A549 treated with GW870086 at 1 μM for 4 hours (cell line): ENCODE data around the gene CACNA1B. TPM values are rescaled to one million over a fixed set of nuclear protein-coding genes. Genes with fewer than 3 reads are reported as not detected.

Experiments used
- total RNA-seq: library from RNA; stranded (reverse); fragments of 200-300 nt; extraction: Qiagen RNA extraction; gene quantifications from 5 replicates; pipeline ENCODE4 v1.2.3, GENCODE V29; 2022; ENCODE audit warnings: low read depth

CACNA1B gene
- total RNA-seq, result 0.01 to 0.12 TPM (median 0.05 TPM) in 5 replicates

DNA sequence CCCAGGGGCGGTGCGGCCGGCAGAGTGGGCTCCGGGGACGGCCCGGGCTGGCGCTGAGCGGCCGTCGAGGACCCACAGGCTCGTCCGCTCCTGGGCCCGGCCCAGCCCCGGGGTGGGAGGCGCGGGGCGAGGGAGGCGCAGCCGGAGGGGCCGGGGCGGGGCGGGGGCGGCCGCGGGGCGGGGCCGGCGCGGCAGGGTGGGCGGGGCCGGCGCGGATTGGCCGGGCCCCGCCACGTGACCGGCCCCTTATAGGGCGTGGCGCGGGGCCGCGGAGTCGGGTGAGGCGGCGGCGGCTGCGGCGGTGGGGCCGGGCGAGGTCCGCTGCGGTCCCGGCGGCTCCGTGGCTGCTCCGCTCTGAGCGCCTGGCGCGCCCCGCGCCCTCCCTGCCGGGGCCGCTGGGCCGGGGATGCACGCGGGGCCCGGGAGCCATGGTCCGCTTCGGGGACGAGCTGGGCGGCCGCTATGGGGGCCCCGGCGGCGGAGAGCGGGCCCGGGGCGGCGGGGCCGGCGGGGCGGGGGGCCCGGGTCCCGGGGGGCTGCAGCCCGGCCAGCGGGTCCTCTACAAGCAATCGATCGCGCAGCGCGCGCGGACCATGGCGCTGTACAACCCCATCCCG, at the start of gene CACNA1B:
TSS of gene CACNA1B (plus strand) at position 277 of the 617 bp plus-strand sequence. CDS start at position 429, 152 bp downstream.

